ENCODE results near the gene RTP3.

RTP3 gene

GRCh38 chr3:46549408-46549904, 51.7 kb downstream of the RTP3 start:
- DNase-seq, result no peak

DNA sequence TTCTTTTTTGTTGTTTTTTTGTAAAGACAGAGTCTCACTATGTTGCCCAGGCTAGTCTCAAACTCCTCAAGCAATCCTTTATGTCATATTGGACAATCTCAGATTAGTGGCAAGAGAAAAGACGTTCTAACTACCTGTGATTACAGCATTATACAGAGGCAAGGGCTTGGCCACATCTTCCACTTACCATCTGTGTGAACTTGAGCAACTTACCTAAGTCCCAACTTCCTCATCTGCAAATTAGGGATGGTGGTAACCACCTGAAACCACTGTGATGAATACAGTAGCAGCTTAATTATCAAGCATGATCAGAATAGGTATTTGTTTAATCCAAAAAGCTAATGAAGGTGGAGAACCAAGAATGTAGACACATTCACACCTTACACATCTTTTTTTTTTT, 52.2 kb downstream of the RTP3 start:
- DNase-seq, result no peak

Measured in fibroblast of skin of right biceps (primary cell).